Right lobe of liver (tissue), 6 donors: ENCODE data around the gene MAEL. TPM values are rescaled to one million over a fixed set of nuclear protein-coding genes. Genes with fewer than 3 reads are reported as not detected.

Experiments used
- ATAC-seq, 4 donors: fragments of 200-7000 bp; cut with Tn5 transposase; one replicate each; pipeline ENCODE4 v1.9.1; 2020; ENCODE audit warnings: mild to moderate bottlenecking in 4 of 4, moderate library complexity in 4 of 4
- DNase-seq, 3 donors: peaks; one replicate each; pipeline ENCODE4 v3.0.0-alpha.2; 2020
- H3K27ac ChIP-seq, 3 donors: fragments of 200-600 bp; one replicate each; pipeline ENCODE4 v1.8.0; 2022
- H3K27me3 ChIP-seq, 2 donors: fragments of 200-600 bp; one replicate each; pipeline ENCODE4 v1.8.0; 2022
- H3K36me3 ChIP-seq, 4 donors: fragments of 200-600 bp; sonication (generic) in 1 of 4; one replicate each; pipeline versions ENCODE4 v1.5.1 to v1.8.0; 2017 to 2022; ENCODE audit warnings: control low read depth in 1 of 4
- H3K4me1 ChIP-seq, 4 donors: fragments of 200-600 bp; sonication (generic) in 1 of 4; one replicate each; pipeline versions ENCODE4 v1.5.1 to v1.8.0; 2017 to 2022; ENCODE audit warnings: control low read depth in 1 of 4
- H3K4me3 ChIP-seq, 3 donors: fragments of 200-600 bp; one replicate each; pipeline ENCODE4 v1.8.0; 2022
- H3K9me3 ChIP-seq, 4 donors: fragments of 200-600 bp; sonication (generic) in 1 of 4; one replicate each; pipeline versions ENCODE4 v1.5.1 to v1.8.0; 2017 to 2022; ENCODE audit warnings: control low read depth in 1 of 4
- POLR2A ChIP-seq: fragments of 450-650 bp; IDR thresholded peaks from one replicate; pipeline ENCODE4 v1.6.1; 2017; ENCODE audit warnings: antibody characterized with exemption, mild to moderate bottlenecking
- WGBS: methylation state at CpG from one replicate; pipeline ENCODE4 v1.1.6; 2018; ENCODE audit warnings: low coverage, low lambda C conversion rate; ENCODE audit not compliant: insufficient coverage; ENCODE audit errors: missing lambda C conversion rate; 5-methylcytosine and 5-hydroxymethylcytosine counted together
- intact Hi-C, 2 donors: fragments of 100-400 bp; cut with DNase I; formaldehyde crosslinking; loops; one replicate each; pipeline versions ENCODE4 v1.11.2 to v1.14.1; 2022
- total RNA-seq, 6 experiments: library from RNA; depleted of rRNA in 2 of 6; stranded (reverse); fragments of >200 nt in 2 of 6; fragmentation: NEBNext Ultra II Directional in 3 of 6; extraction: Animal tissue kit (Norgen Biotek cat#: 25700) in 3 of 6; gene quantifications; one replicate each; pipeline versions ENCODE4 v1.1.0 to v1.2.4, GENCODE V29; 2016 to 2023
- TF ChIP-seq, protein P1 (sequence below), 4 donors: fragments of 200-600 bp in 3 of 4; fragments of 450-650 bp in 1 of 4; IDR thresholded peaks; one replicate each; pipeline versions ENCODE4 v1.5.1 to v1.8.0; 2016 to 2022; ENCODE audit warnings: antibody characterized with exemption in 4 of 4, mild to moderate bottlenecking in 2 of 4
- donor health status: DM: no; HTN: yes; CAD: no.
- donor health status: DM: no; HTN: no; CAD: no.
- donor health status: DM: no; HTN: no; CAD: no.
- donor health status: DM: no; HTN: yes; CAD: no.
- donor health status: DM: no; HTN: yes; CAD: no.

The MAEL gene
- total RNA-seq, 6 experiments from 2014 or later, result 0.15 TPM; not detected in 5

DNA sequence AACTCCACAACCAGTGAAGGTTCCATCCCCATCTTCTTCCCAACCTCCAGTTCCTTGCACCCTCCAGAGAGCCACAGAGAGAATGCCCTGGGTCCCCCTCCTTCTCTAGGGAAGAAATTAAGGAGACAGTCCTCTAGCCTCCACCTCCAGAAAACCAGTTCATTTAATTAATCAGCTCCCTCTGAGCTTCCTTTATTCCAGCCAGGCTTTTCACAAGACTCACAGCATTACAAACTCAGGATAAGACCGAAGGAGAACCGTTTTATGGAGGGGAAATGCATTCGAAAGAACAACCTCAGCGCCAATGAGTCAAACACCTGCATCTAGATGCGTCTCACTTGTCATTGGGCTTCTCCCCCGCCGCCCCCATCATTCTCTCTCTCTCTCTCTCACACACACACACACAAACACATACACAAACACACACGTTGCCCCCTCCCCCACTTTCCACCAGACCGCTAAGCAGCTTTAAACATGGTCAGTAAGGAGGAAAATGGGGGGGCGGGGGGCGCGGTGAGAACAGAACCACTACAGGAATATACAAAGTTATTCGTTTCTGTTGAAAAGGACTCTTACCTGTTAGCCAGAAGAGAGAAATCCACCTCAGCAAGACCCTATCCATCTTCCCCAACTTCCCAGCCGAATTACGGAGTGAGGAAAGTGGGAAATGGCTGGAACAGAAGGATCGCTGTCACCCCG, 14.3 kb upstream of the MAEL start:
- TF ChIP-seq POLR2A, result no peak
- TF ChIP-seq, protein P1, sequence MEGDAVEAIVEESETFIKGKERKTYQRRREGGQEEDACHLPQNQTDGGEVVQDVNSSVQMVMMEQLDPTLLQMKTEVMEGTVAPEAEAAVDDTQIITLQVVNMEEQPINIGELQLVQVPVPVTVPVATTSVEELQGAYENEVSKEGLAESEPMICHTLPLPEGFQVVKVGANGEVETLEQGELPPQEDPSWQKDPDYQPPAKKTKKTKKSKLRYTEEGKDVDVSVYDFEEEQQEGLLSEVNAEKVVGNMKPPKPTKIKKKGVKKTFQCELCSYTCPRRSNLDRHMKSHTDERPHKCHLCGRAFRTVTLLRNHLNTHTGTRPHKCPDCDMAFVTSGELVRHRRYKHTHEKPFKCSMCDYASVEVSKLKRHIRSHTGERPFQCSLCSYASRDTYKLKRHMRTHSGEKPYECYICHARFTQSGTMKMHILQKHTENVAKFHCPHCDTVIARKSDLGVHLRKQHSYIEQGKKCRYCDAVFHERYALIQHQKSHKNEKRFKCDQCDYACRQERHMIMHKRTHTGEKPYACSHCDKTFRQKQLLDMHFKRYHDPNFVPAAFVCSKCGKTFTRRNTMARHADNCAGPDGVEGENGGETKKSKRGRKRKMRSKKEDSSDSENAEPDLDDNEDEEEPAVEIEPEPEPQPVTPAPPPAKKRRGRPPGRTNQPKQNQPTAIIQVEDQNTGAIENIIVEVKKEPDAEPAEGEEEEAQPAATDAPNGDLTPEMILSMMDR (IDR thresholded peaks at IDR 0.05), result no peak
- ATAC-seq (no peak), DNase-seq (no peak)
- no peaks in the 10 kb centered on the region for H3K4me1 ChIP-seq
- H3K9me3 ChIP-seq, result no peaks in the 10 kb centered on the region
- no peaks in the 10 kb centered on the region for H3K36me3 ChIP-seq
- no peaks in the 10 kb centered on the region for H3K27me3 ChIP-seq
- whole genome bisulfite sequencing, result 2% methylated on average over 16 of the region's 17 CpGs
- H3K27ac ChIP-seq, result no peak overlapping the region
- H3K4me3 ChIP-seq, result peak overlapping the region; percentile 25 to 81 (median 37)
- intact Hi-C loops, result loop anchor here (10.0 kb wide), 1 partner anchor 80 kb away; no protein-coding TSS in a partner anchor

DNA sequence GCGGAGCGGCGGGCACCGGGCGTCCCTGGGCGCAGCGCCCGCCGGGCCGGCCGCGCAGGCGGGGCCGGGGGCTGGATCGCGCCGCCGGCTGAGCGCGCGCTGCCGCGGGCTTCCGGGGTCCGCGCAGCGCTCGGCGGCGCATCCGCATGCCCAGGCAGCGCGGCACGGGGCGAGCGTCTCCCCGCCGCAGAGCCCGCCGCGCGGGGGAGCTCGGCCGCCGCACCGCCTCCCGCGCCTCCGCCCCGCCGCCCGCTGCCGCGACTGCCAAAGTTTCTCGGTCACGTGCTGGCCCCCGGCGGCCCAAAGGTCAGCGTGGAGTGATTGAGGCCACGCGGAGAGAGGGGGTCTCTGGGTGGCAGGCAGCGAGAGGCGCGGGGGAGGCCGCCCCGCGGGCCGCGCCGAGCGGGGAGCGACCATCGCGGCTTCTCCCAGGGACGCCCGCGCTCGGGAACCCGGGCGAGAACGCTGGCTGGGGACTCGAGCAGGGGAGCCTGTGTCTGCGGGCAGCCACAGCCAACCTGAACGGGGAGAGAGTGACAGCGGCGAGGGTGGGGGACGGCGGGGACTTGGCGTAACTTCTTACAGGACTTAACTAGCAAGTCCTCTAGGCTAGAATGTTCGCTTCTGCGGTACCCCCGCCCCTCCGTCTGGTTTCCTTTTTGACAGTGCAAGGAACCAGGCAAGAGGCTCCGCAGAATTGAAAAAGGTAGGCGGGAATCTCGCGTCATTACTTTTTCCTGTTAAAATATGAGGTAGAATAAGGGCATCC, 13.5 kb upstream of the MAEL start, which contains the start of gene ILDR2:
Gene ILDR2, minus strand, starts transcription at position 180 of the 769 bp plus-strand sequence. CDS start 272 bp downstream, outside the sequence.
- intact Hi-C loops, result loop anchor here (10.0 kb wide), 1 partner anchor 79 kb away; no protein-coding TSS in a partner anchor
- peak within 1 kb of the TSS; percentile 68 to 81 (median 73) for H3K4me3 ChIP-seq
- H3K9me3 ChIP-seq, result no peaks in the 10 kb centered on the region
- peak; percentile 77 to 84 (median 81) for DNase-seq
- peak; percentile 86 to 94 (median 94) for ATAC-seq
- WGBS, result 0% methylated on average over 12 of the region's 97 CpGs
- no peaks in the 10 kb centered on the region for H3K36me3 ChIP-seq
- peaks cover 0 to under 1% (median 0%) of the 10 kb centered on the region in 4 donors for H3K4me1 ChIP-seq
- TF ChIP-seq, protein P1 (IDR thresholded peaks at IDR 0.05), result peak in 3 of 4 donors; percentile 21 to 43 (median 23)
- no peak for TF ChIP-seq POLR2A
- H3K27ac ChIP-seq, result peak within 1 kb of the TSS; percentile 23 to 74 (median 51)
- H3K27me3 ChIP-seq, result no peaks in the 10 kb centered on the region

DNA sequence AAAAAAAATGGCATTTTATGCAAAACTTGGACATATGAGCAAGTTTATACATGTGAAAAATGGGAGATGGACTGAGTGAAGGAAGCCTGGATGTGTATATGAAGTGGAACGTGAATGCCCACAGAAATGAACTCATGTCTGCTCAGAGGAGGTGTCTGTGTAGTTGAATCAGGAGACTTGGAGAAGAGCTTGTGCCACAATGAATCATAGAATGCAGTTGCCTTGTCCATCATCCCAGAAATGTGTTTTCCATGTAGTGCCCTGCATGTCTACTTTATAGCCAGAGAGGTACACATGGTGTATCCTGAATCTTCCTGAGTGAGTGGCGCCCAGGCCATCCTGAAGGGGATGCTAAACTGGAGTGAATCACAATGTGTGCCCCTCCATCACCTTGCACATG, 11.1 kb upstream of the MAEL start:
- no peak for TF ChIP-seq POLR2A
- TF ChIP-seq, protein P1 (IDR thresholded peaks at IDR 0.05), result no peak
- no peak for ATAC-seq
- Histone ChIP-seq H3K27ac (no peak overlapping the region), H3K36me3 (no peaks in the 10 kb centered on the region), H3K4me1 (peaks cover 0 to 7% (median 0%) of the 10 kb centered on the region in 4 donors), H3K4me3 (no peak overlapping the region), H3K9me3 (no peaks in the 10 kb centered on the region), H3K27me3 (no peaks in the 10 kb centered on the region)
- intact Hi-C loops, result loop anchor here (10.0 kb wide), 1 partner anchor 77 kb away; no protein-coding TSS in a partner anchor
- no peak for DNase-seq
- 71% methylated on average over 2 of the region's 2 CpGs for WGBS

DNA sequence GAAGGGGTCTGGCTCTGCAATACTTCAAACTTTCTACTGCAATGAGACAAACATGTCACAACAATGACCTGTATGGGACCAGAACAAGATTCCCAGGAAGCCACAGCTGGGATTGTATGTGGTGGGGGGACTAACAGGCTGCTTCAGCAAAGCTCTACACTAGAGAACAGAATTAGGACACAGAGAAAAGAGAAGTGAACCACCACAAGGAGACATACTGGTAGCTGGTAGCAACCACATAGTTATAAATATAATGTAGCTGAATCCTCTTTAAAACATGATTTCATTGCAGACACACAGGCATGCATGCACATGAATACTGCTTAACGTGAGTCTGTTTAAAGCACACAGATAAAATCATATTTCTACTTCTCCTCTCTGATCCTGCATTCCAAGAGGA, 10.3 kb upstream of the MAEL start:
- TF ChIP-seq, protein P1 (IDR thresholded peaks at IDR 0.05), result no peak
- ATAC-seq (no peak), DNase-seq (no peak)
- Histone ChIP-seq H3K36me3 (no peaks in the 10 kb centered on the region), H3K9me3 (no peaks in the 10 kb centered on the region), H3K27ac (no peak overlapping the region), H3K27me3 (no peaks in the 10 kb centered on the region), H3K4me1 (peaks cover 0 to 7% (median 0%) of the 10 kb centered on the region in 4 donors), H3K4me3 (no peak overlapping the region)
- intact Hi-C loops, result loop anchor here (10.0 kb wide), 1 partner anchor 76 kb away; no protein-coding TSS in a partner anchor
- WGBS, result 33% methylated on average over 1 of the region's 1 CpG
